NCI-H460 (cell line): ENCODE data around the gene RLN2. TPM values are rescaled to one million over a fixed set of nuclear protein-coding genes. Genes with fewer than 3 reads are reported as not detected.
A peak's percentile ranks its signal among the peaks of the same experiment; 100 is the strongest.

Source experiments
- DNase-seq: peaks from one replicate; pipeline ENCODE4 v3.0.0-alpha.2; 2016; ENCODE audit warnings: low read depth; ENCODE audit errors: extremely low read depth
- small RNA-seq, 2 experiments: library from RNA; depleted of rRNA; stranded (forward); fragments of <200 nt; gene quantifications; one replicate each; pipeline ENCODE3, GENCODE V24; 2014
- total RNA-seq: library from RNA; depleted of rRNA; stranded (reverse); fragments of >200 nt; shearing (Covaris generic); gene quantifications from 2 replicates; pipeline ENCODE4 v1.2.3, GENCODE V29; 2014; rRNA removed

RLN2 gene
- total RNA-seq, 1 experiment from 2014 or later: not detected

DNA sequence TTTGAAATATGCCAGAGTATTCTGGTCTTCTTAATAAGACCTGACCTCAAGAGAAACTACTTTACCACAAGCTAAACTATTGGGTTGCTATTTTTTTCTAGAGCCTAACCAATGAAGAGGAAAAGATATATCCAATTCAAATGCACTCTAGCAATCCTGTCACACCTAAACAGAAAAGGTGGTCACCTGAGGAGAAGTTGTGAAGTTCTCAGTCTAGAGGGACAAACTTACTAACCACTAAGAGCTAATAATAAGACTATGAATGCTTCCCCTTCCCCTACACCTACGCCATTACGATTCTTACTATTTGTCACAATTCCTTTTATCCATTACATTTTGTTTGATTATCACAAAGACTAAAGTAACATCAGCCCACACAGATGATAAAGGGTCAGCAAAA, 29.7 kb downstream of the RLN2 start:
- DNase-seq: no peak

DNA sequence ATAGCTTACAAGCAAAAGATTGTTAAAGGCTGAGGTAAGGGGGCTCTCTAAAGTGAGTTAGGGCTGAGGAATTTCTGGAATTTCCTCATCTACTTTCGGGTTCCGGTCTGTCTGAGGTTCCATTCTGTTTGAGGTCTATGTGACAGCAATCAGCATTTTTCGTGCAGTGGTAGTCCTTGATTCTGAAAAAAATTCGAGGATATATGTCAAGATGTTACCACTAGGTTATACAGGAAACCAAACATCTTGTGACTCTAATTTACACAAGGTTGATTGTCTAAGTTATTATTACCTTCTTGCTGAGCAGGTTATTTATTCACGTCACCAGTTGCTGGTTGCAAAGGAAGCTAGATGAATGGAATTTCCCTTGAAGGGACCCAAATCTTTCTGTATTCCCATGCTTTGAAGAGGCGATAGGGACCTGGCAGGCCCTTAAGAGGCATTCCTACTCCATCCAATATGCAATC, 35.2 kb downstream of the RLN2 start:
- no peak for DNase-seq

DNA sequence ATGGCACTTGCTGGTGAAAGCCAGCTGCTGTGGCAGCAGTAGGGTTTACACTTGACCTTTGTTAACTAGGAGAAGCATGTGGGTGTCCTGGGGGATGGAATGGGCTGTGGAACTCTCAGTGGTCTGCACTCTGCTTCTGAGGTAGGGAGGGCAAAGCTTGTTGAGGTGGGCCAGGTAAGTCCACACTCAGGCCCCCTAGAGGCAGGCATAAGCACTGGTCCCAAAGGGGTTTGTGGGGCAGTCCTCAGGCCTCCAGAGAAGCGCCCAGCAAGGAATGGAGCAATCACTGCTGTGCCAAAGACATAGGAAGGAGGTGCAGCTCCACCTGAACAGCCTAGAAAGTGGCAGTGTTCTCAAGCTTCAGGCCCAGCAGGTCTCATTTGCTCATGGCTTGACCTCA, 38.6 kb downstream of the RLN2 start:
- no peak for DNase-seq

DNA sequence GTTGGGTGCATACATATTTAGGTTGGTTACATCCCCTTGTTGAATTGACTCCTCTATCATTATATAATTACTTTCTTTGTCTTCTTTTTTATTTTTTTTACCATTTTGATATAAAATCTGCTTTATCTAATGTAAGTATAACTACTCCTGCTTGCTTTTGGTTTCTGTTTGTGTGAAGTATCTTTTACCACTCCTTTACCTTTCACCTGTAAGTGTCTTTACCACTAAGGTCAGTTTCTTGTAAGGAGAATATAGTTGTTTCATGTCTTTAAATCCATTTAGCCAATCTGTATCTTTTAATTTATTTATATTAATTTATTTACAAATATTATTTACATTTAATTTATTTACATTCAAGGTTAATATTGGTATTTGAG, 40.3 kb downstream of the RLN2 start:
- DNase-seq: no peak

DNA sequence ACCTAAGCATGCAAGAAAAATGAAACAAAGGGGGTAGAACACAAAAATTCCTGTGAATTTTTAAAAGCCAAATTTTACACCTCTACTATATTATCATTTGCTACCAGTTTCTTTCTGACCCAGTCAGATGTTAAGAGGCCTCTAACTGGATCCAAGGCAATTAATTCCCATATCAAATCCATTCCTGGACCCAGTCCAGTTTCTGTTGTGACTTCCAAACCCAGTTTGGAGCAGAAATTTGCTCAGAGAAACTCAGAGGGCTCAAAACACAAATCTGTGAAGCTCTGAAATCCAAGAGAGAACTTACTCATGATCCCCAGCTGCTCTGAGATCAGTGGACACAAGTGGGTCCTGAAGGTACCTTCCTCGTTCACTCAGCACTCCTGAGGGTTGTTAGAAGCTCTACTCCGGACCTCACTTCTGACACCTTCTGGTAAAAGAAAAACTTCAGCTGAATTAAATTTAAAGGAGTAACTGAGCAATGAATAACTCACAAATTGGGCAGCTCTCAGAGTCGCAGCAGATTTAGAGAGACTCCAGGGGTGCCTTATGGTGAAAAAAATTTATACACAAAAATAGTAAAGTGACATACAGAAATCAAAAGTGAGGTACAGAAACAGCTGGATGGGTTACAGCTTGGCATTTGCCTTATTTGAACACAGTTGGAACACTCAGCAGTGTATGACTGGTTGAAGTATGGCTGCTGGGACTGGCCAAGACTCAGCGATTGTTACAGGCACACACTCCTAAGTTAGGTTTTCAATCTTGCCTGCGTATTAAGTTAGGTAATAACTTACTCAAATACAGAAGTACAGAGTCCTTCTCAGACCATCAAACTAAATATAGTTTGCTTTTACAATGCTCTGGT, 40.9 kb downstream of the RLN2 start:
- peak; percentile 25 for DNase-seq

Small RNA genes within 50 kb of the gene (small RNA-seq; reads per million reads assigned to genes)
- gene HMGN2P31: 0 reads per million in 2 experiments

Other genes with a start within 250 kb of the RLN2 start
- gene INSL6, start 119.1 kb downstream of the RLN2 start, total RNA-seq: not detected in 2 replicates
- 3.3 and 4.6 TPM in 2 replicates for gene INSL4, start 73.3 kb downstream of the RLN2 start, total RNA-seq
- gene RLN1, start 35.2 kb upstream of the RLN2 start, total RNA-seq: not detected in 2 replicates
- gene PLGRKT, start 133.2 kb upstream of the RLN2 start, total RNA-seq: 42.6 and 53.0 TPM in 2 replicates
- gene CD274, start 145.8 kb upstream of the RLN2 start, total RNA-seq: 91.1 and 98.4 TPM in 2 replicates
- gene PDCD1LG2, start 205.8 kb upstream of the RLN2 start, total RNA-seq: 7.0 and 9.8 TPM in 2 replicates